ENCODE measurements around the gene PPARG. TPM values are rescaled to one million over a fixed set of nuclear protein-coding genes. Genes with fewer than 3 reads are reported as not detected.
"Not testable (repeated sequence)": the region's sequence is repeated elsewhere in the genome, so short reads cannot be mapped to it uniquely, and the experiment has no call there.

Gene PPARG
- polyA plus RNA-seq, 3 donors from 2014 or later: not detected

DNA sequence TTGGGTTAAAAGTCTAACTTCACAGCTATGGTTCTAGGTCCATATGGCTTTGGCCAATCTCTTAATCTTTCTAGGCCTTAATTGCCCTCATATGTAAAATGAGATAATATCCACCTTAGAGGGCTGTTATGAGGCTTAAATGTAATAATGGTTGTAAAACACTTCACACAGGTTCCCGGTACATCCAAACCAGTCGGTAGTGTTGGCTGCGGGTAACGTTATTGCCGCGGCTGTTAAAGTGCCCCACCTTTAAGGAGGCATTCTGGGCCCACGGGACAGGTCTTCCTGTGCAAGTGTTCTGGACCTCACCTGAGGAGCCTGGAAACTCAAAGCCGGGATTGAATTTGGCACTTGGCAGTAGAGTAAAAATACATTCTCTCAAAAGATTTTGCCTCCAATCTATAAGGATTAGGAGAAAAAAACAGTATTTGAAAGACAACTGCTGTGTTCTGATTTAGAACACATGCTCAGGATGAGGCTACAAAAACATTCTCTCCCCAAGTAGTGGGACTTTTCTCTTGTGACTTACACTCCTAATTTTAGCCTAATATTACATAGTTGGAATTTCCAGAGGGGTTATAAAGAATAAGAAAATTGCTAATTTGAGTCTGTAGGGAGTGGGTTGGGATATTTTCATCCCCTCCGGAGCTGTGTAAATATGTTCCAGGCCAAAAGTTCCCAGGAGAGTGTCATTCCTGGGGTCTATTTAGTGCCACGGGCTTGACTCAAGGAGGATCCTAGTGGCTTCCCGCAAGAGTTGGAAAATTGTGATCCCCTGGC is 150.5 kb downstream of the PPARG start:
- Mint-ChIP-seq H3K36me3 (no peaks in the 10 kb centered on the region), H3K4me1 (no peaks in the 10 kb centered on the region), H3K27ac (no peak overlapping the region), H3K9me3 (no peaks in the 10 kb centered on the region), H3K4me3 (no peak overlapping the region), H3K27me3 (ENCODE audit: low read depth in 3 of 3) (peaks cover 2 to 7% (median 7%) of the 10 kb centered on the region in 3 donors)
- DNase-seq: no peak

DNA sequence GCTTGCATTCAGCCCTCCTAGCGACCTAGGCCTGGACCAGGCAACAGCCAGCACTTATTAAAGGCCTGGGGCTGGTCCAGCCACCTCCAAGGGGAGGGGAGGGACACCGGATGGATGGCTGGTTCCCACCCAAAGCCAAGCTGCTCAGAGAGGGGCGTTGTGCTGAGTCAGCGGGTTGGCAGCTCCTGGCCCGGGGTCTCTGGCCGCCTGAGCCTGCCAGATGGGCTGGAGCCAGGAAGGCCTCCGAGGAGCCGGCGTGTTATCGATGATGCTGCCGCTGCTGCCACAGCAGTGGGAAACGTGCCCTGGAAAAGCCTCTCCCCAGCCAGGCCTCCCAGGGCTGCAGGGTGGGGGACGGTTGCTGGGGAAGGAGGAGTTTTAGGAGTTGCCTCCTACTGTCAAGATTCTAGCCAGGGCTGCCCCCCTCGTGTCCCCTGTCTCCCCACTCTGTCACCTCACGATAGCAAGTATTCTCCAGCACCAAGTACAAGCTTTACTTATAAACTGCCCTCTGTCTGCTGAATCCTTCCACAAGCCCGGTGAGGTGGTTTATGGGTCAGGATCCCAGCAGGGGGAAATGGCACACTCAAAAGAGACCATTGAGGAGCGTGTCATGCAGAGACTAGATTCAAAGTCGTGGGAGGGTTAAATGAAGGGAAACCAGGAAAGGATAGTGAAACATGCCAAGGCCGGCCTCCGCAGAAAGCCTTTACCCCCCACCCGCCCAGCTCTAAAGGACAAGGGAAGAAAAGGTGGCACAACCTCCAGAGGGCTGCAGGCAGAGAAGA is 152.3 kb downstream of the PPARG start:
- H3K4me3 Mint-ChIP-seq: no peak overlapping the region
- H3K27ac Mint-ChIP-seq: no peak overlapping the region
- no peak for DNase-seq
- H3K9me3 Mint-ChIP-seq: no peaks in the 10 kb centered on the region
- H3K36me3 Mint-ChIP-seq: no peaks in the 10 kb centered on the region
- H3K4me1 Mint-ChIP-seq: no peaks in the 10 kb centered on the region
- peaks cover 2 to 8% (median 7%) of the 10 kb centered on the region in 3 donors for H3K27me3 Mint-ChIP-seq (ENCODE audit: low read depth in 3 of 3)

DNA sequence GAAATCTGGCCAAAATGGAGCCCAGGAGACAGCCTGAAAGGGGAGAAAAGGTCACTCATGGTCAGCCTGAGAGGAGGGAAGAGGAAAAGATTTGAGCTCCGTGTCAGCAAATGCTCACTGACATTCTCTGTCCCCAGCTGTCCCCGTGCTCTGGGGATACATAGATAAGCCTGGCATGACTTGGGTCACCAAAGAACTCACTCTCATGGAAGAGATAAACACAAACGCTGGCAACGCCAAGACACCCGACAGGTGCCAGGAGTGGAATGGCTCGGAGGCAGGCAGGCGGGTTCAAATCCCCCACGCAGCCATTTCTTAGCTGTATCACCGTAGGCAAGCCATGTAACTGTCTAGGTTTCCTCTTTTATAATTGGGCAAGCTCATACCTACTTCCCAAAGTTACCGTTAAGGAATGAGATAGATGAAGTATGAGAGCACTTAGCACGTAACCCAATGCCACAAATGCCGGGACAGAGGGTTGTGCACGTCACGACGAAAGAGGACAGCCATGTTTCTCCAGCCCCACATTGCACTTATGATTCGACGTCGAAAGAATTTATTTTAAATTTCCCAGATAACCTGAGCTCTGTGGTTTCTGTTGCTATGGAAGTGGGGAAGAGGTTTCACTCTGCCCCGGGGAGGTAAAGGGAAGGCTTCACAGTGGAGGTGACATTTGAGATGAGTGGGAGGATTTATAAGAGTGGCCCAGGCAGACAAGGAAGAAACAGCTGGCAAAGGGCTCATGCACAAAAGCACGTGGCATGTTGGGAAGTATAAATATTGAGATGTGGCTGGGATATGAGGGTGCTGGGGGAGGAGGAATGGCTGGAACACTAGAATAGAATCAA is 154.0 kb downstream of the PPARG start:
- H3K27me3 Mint-ChIP-seq (ENCODE audit: low read depth in 3 of 3): peaks cover 5 to 10% (median 9%) of the 10 kb centered on the region in 3 donors
- H3K36me3 Mint-ChIP-seq: no peaks in the 10 kb centered on the region
- no peaks in the 10 kb centered on the region for H3K4me1 Mint-ChIP-seq
- H3K27ac Mint-ChIP-seq: no peak overlapping the region
- DNase-seq: no peak
- no peaks in the 10 kb centered on the region for H3K9me3 Mint-ChIP-seq
- no peak overlapping the region for H3K4me3 Mint-ChIP-seq

DNA sequence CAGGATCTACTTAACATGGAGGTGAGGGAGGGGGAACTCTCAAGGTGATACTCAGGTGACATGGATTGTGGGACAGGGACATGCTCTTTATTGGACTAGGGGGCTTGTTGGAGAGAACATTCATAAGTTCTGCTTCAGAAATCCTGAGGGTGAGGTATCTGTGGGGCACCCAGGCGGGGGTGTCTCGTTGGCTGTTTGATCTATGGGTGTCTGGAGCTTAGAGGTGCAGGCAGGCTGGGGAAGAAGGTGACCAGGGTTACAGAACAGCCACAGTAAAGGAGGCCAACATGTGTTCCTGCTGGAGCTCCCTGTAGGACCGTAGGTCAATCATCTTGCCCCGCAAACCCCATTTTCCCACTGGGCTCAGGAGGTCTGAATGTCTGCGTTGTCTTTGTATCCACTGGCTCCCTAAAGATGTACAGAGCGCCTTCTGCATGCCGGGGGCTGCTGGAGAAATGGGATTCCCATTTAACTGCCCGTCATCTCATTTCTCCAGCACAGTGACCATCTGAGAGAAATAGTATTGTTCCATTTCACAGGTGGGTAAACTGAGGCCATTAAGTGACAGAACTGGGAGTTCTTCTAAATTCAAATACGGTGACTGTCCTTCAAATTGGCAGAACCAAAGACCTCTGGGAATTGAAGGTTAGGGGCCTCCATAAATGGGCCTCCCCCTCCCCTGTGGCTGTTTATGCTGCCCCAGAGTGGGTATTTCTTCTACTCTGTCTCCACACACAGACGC is 155.1 kb downstream of the PPARG start:
- H3K4me3 Mint-ChIP-seq: no peak overlapping the region
- no peak overlapping the region for H3K27ac Mint-ChIP-seq
- no peak for DNase-seq
- no peaks in the 10 kb centered on the region for H3K36me3 Mint-ChIP-seq
- H3K9me3 Mint-ChIP-seq: no peaks in the 10 kb centered on the region
- H3K4me1 Mint-ChIP-seq: no peaks in the 10 kb centered on the region
- peaks cover 5 to 11% (median 11%) of the 10 kb centered on the region in 3 donors for H3K27me3 Mint-ChIP-seq (ENCODE audit: low read depth in 3 of 3)

DNA sequence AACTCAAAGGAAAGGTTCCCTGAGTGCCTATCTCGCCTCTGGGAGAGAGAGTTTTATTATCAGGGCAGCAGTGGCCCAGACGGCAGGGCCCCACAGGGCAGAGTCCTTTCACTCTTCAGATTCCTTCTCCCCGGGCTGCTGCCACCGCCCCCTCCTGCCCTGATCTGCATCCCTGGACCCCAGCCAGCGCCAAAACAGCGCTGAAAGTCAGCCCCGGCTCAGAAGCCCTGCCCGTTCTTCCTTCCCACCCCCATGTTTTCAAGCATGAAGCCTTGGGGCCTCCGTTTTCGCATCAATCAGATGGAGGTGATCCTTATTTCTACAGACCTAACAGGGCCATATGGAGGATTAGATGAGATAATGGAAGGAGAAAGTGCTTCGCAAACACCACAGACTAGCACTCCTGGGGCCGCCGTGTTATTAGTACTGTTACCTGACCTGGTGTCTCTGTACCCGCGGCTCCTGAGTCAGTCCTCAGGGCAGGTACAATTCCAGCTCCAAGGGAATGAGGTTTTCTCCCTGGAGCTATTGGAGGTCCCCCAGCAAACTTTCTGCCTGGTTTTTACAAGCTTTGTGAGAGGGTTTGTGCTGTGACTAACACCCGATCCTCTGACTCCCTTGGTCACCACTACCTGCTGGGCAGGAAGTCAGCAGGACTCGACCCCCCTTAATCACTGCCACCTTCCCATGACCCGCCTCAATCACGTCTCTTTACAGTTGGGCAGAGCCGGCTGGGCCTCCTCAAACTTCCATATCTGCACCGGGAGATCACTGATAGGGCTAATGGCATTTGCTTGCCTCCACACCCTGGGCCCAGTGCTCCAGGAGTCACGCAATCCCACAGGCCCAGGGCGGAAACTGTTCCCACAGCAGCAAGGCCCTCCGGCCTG is 156.0 kb downstream of the PPARG start:
- DNase-seq: no peak
- Mint-ChIP-seq H3K27ac (no peak overlapping the region), H3K27me3 (ENCODE audit: low read depth in 3 of 3) (peaks cover 5 to 11% (median 11%) of the 10 kb centered on the region in 3 donors), H3K4me1 (no peaks in the 10 kb centered on the region), H3K36me3 (no peaks in the 10 kb centered on the region), H3K9me3 (no peaks in the 10 kb centered on the region), H3K4me3 (no peak overlapping the region)

DNA sequence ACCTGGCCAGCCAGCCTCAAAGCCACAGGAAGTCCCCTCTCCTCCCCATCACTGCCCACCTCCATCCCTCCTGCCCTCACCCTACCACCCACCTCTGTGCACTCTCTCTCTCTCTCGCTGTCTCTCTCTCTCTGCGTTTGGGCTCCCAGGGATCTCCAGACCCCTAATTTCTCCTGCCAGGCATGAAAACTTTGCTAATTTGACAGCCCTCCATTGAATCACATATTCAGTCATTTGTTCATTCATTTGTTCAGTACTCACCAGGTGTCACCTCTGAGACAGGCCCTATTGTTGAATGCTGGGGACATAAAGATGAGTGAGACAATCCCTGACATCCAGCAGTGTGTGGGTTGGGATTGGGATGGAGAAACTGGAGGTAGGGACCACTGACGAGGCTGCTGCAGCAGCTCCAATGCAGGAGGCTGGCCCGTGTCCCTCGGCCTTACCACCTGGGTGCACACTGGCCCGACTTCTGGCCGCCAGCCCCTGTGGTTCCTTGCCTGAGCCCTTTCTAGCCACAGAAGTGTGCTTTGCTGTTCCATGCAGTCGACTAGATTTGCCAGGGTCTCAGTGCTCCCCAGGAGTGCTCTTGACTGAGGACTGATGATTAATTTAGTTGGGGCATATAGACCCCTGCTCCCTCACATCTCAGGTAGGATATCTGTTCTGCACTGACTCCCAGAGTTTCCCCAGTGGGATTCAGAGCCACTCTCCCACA is 156.8 kb downstream of the PPARG start:
- no peaks in the 10 kb centered on the region for H3K9me3 Mint-ChIP-seq
- no peak overlapping the region for H3K4me3 Mint-ChIP-seq
- H3K36me3 Mint-ChIP-seq: no peaks in the 10 kb centered on the region
- no peak overlapping the region for H3K27ac Mint-ChIP-seq
- peaks cover 4 to 11% (median 11%) of the 10 kb centered on the region in 3 donors for H3K27me3 Mint-ChIP-seq (ENCODE audit: low read depth in 3 of 3)
- no peaks in the 10 kb centered on the region for H3K4me1 Mint-ChIP-seq
- no peak for DNase-seq

DNA sequence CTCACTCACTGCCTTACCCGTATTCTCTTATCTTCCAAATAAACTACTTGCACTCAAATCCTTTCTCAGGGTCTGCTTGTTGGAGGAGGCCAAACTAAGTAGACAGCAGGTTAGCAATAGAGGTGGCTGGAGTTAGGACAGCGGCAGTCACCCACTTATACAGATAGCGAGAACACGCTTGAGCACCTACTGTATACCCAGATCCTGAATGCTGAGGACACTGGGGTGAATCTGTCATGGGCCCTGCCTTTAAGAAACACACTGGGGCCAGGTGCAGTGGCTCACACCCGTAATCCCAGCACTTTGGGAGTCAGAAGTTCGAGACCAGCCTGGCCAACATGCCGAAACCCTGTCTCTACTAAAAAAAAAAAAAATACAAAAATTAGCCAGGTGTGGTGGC is 157.4 kb downstream of the PPARG start:
- no peaks in the 10 kb centered on the region for H3K9me3 Mint-ChIP-seq
- peaks cover 4 to 11% (median 11%) of the 10 kb centered on the region in 3 donors for H3K27me3 Mint-ChIP-seq (ENCODE audit: low read depth in 3 of 3)
- H3K4me1 Mint-ChIP-seq: no peaks in the 10 kb centered on the region

GRCh38 chr3:12447075-12447474 is 158.2 kb downstream of the PPARG start:
- no peaks in the 10 kb centered on the region for H3K36me3 Mint-ChIP-seq
- H3K4me3 Mint-ChIP-seq: no peak overlapping the region
- no peaks in the 10 kb centered on the region for H3K9me3 Mint-ChIP-seq
- H3K4me1 Mint-ChIP-seq: no peaks in the 10 kb centered on the region
- no peak overlapping the region for H3K27ac Mint-ChIP-seq
- H3K27me3 Mint-ChIP-seq (ENCODE audit: low read depth in 3 of 3): peaks cover 4 to 11% (median 11%) of the 10 kb centered on the region in 3 donors
- no peak for DNase-seq

More for the DNA sequence above, 157.4 kb downstream of the PPARG start:
- Mint-ChIP-seq H3K27ac (no peak overlapping the region), H3K36me3 (no peaks in the 10 kb centered on the region), H3K4me3 (no peak overlapping the region)
- no peak for DNase-seq

DNA sequence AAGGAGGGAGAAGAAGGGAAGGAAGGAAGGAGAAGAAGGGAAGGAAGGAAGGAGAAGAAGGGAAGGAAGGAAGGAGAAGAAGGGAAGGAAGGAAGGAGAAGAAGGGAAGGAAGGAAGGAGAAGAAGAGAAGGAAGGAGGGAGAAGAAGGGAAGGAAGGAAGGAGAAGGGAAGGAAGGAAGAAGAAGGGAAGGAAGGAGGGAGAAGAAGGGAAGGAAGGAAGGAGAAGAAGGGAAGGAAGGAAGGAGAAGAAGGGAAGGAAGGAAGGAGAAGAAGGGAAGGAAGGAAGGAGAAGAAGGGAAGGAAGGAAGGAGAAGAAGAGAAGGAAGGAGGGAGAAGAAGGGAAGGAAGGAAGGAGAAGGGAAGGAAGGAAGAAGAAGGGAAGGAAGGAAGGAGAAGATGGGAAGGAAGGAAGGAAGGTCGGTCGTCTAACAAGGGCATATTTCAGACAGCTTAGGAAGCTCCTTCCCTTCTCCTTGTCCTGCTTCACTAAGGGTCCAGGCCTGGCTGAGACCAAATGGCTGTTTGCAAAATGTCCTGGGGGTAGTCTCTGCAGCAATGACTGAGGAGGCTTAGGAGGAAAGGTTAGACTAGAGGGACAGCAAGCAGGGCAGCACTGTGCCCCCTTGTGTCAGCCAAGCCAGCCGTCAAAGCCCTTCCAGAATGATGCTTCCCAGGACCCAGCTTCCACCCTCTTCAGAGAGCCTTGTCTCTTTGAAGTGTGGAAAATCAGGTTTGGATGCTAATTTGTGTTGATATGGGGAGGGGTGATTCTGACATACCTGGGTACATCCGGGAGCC is 159.7 kb downstream of the PPARG start:
- not testable (repeated sequence) for H3K27me3 Mint-ChIP-seq (ENCODE audit: low read depth in 3 of 3); H3K4me3 Mint-ChIP-seq; H3K27ac Mint-ChIP-seq; H3K9me3 Mint-ChIP-seq; H3K4me1 Mint-ChIP-seq; DNase-seq; H3K36me3 Mint-ChIP-seq

DNA sequence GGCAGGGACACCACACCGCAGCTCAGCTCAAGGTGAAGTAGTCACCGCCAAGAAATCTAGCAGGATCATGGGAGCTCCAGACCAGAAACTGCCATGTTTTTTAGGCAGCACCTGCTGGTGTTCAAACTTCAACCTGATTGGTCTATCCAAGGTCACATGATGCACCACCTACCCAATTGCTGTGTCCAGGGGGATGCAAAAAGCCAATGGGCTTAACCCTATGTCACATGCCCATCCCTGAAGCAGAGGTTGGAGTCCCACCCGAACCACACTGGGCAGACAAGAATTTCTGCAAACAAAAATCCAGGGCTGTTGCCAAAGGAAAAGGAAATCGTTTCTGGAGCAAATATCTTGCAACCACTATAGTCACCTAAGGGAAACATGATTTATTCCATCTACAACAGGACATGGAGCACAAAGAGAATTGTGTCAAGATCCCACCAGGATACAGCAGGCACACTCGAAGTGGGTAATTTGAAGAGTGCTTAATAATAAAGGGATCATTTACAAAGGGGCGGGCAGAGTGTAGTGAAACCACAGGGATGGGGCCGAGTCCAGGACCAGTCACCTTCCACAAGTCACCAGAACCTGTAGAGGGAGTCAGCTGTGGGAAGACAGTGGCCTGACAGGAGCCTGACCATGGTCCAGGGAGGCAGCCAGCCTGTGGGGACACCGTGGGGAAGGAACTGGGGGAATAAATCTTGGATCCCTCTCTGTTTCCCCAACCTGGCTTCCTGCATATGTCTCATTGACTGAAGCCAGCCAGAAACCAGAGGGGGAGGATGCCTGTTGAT is 161.2 kb downstream of the PPARG start:
- Mint-ChIP-seq H3K36me3 (no peaks in the 10 kb centered on the region), H3K4me1 (no peaks in the 10 kb centered on the region), H3K27ac (no peak overlapping the region), H3K9me3 (no peaks in the 10 kb centered on the region), H3K4me3 (no peak overlapping the region), H3K27me3 (ENCODE audit: low read depth in 3 of 3) (peaks cover 4 to 6% (median 4%) of the 10 kb centered on the region in 3 donors)
- DNase-seq: no peak

- Mint-ChIP-seq H3K36me3 (no peaks in the 10 kb centered on the region), H3K9me3 (no peaks in the 10 kb centered on the region), H3K27ac (no peak overlapping the region), H3K27me3 (ENCODE audit: low read depth in 3 of 3) (peaks cover 3 to 6% (median 6%) of the 10 kb centered on the region in 3 donors), H3K4me1 (no peaks in the 10 kb centered on the region), H3K4me3 (no peak overlapping the region)
- no peak for DNase-seq
Measured at GRCh38 chr3:12451481-12451880, 162.6 kb downstream of the PPARG start.

Measured in immature natural killer cell (primary cell).